Measurements from ENCODE around the gene NCAN. TPM values are rescaled to one million over a fixed set of nuclear protein-coding genes. Genes with fewer than 3 reads are reported as not detected.

NCAN gene
- total and polyA plus RNA-seq, 2 experiments from 2014 or later = 0.03 TPM; not detected in 1

GRCh38 chr19:19203012-19203856 lies 8.5 kb upstream of the NCAN start, which contains the start of gene NR2C2AP:
Gene NR2C2AP, minus strand, starts transcription at chr19:19203414. Its CDS starts 354 bp downstream, at chr19:19203060.
- peak within 1 kb of the TSS; percentile 92 for H3K4me2 ChIP-seq
- H3K4me1 ChIP-seq (ENCODE audit: insufficient read depth) = no peaks in the 10 kb centered on the region
- H3K27me3 ChIP-seq = peaks cover 4% of the 10 kb centered on the region
- H3K9me2 ChIP-seq (replicated peaks; ENCODE audit: insufficient read depth) = no peaks in the 10 kb centered on the region
- WGBS (ENCODE audit: low lambda C conversion rate, missing lambda C conversion rate) = 11% methylated on average over 60 of the region's 60 CpGs
- peak; percentile 95 for DNase-seq (ENCODE audit: low spot score)
- TF ChIP-seq CTCF (IDR thresholded peaks at IDR 0.05; ENCODE audit: poor library complexity) (no peak), EZH2 (IDR thresholded peaks at IDR 0.05; ENCODE audit: borderline replicate concordance) (no peak), EZH2phosphoT487 (IDR thresholded peaks at IDR 0.05; ENCODE audit: low read depth, severe bottlenecking, unreplicated experiment) (no peak)
- peak within 1 kb of the TSS; percentile 88 for H2AFZ ChIP-seq
- H3K27ac ChIP-seq = peak within 1 kb of the TSS; percentile 75
- peaks cover 2% of the 10 kb centered on the region for H3K79me2 ChIP-seq
- no peaks in the 10 kb centered on the region for H3K9me3 ChIP-seq (ENCODE audit: low read depth)
- no peaks in the 10 kb centered on the region for H4K20me1 ChIP-seq (ENCODE audit: insufficient read depth, poor library complexity, severe bottlenecking)
- H3K36me3 ChIP-seq (replicated peaks; ENCODE audit: insufficient read depth, low read depth) = no peaks in the 10 kb centered on the region
- H3K4me3 ChIP-seq = peak within 1 kb of the TSS; percentile 74

GRCh38 chr19:19204181-19204580 lies 7.6 kb upstream of the NCAN start:
- 70% methylated on average over 13 of the region's 13 CpGs for WGBS (ENCODE audit: low lambda C conversion rate, missing lambda C conversion rate)
- H3K4me2 ChIP-seq = no peak overlapping the region
- no peaks in the 10 kb centered on the region for H3K4me1 ChIP-seq (ENCODE audit: insufficient read depth)
- H4K20me1 ChIP-seq (ENCODE audit: insufficient read depth, poor library complexity, severe bottlenecking) = no peaks in the 10 kb centered on the region
- H3K4me3 ChIP-seq = no peak overlapping the region
- no peak for DNase-seq (ENCODE audit: low spot score)
- H3K9me2 ChIP-seq (replicated peaks; ENCODE audit: insufficient read depth) = no peaks in the 10 kb centered on the region
- peaks cover 2% of the 10 kb centered on the region for H3K79me2 ChIP-seq
- no peak overlapping the region for H3K27ac ChIP-seq
- H3K27me3 ChIP-seq = peaks cover 4% of the 10 kb centered on the region
- no peaks in the 10 kb centered on the region for H3K36me3 ChIP-seq (replicated peaks; ENCODE audit: insufficient read depth, low read depth)
- H2AFZ ChIP-seq = no peak overlapping the region
- H3K9me3 ChIP-seq (ENCODE audit: low read depth) = no peaks in the 10 kb centered on the region
- TF ChIP-seq CTCF (IDR thresholded peaks at IDR 0.05; ENCODE audit: poor library complexity) = no peak

- TF ChIP-seq EZH2 (IDR thresholded peaks at IDR 0.05; ENCODE audit: borderline replicate concordance) (no peak), EZH2phosphoT487 (IDR thresholded peaks at IDR 0.05; ENCODE audit: low read depth, severe bottlenecking, unreplicated experiment) (no peak), CTCF (IDR thresholded peaks at IDR 0.05; ENCODE audit: poor library complexity) (no peak)
- Histone ChIP-seq H3K36me3 (replicated peaks; ENCODE audit: insufficient read depth, low read depth) (no peaks in the 10 kb centered on the region), H3K4me3 (no peak overlapping the region), H3K9me2 (replicated peaks; ENCODE audit: insufficient read depth) (no peaks in the 10 kb centered on the region), H4K20me1 (ENCODE audit: insufficient read depth, poor library complexity, severe bottlenecking) (no peaks in the 10 kb centered on the region), H3K27ac (no peak overlapping the region), H3K79me2 (peaks cover 2% of the 10 kb centered on the region), H3K9me3 (ENCODE audit: low read depth) (no peaks in the 10 kb centered on the region), H3K4me2 (no peak overlapping the region), H2AFZ (no peak overlapping the region), H3K27me3 (peaks cover 11% of the 10 kb centered on the region), H3K4me1 (ENCODE audit: insufficient read depth) (no peaks in the 10 kb centered on the region)
- DNase-seq (ENCODE audit: low spot score) = no peak
- WGBS (ENCODE audit: low lambda C conversion rate, missing lambda C conversion rate) = 62% methylated on average over 14 of the region's 14 CpGs
Observed at GRCh38 chr19:19205416-19206410, 6.0 kb upstream of the NCAN start.
